ENCODE results near the gene TBL1XR1. TPM values are rescaled to one million over a fixed set of nuclear protein-coding genes. Genes with fewer than 3 reads are reported as not detected.
"Not testable (repeated sequence)": the region's sequence is repeated elsewhere in the genome, so short reads cannot be mapped to it uniquely, and the experiment has no call there.

The TBL1XR1 gene
- total RNA-seq, 1 experiment from 2014 or later: 180 TPM

DNA sequence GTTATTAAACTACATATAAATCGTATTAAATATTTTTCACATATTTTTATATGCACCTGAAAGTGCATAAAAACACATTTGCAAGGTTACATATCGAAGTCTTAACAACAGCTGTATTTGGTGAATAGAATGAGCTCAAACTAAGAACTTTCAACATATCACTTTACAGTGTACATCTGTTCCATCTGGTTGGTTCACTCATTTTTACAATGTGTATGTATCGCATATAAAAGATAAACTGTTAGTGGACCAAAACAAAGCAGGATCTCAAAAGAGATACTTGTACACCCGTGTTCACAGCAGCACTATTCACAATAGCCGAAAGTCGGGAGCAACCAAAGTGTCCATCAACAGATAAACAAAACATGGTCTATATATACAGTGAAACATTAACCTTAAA, 55.8 kb downstream of the TBL1XR1 start:
- Histone ChIP-seq H3K9me3 (ENCODE audit: control insufficient read depth in 1 of 2, insufficient read depth in 1 of 2, low read depth in 1 of 2, low read length in 2 of 2) (no peaks in the 10 kb centered on the region), H3K79me2 (ENCODE audit: insufficient read depth, low read length) (peaks cover 100% of the 10 kb centered on the region), H2AFZ (ENCODE audit: low read depth, low read length, poor library complexity, severe bottlenecking) (no peak overlapping the region), H3K9me2 (ENCODE audit: insufficient read depth) (no peaks in the 10 kb centered on the region), H4K20me1 (ENCODE audit: insufficient read depth) (peaks cover 20% of the 10 kb centered on the region), H3K9ac (ENCODE audit: low read length) (no peak overlapping the region), H3K27ac (ENCODE audit: low read depth, low read length) (no peak overlapping the region), H3K36me3 (ENCODE audit: control insufficient read depth in 1 of 2, insufficient read depth in 2 of 2, low read length in 2 of 2) (no peaks in the 10 kb centered on the region), H3K4me3 (replicated peaks in 1 of 2; ENCODE audit: low read depth in 1 of 2, low read length in 2 of 2) (no peak overlapping the region), H3K27me3 (ENCODE audit: insufficient read depth, low read length) (no peaks in the 10 kb centered on the region), H3K4me2 (ENCODE audit: low read length) (no peak overlapping the region), H3K4me1 (ENCODE audit: control insufficient read depth in 1 of 2, insufficient read depth in 2 of 2, low read length in 2 of 2) (no peaks in the 10 kb centered on the region)
- ChIA-PET CTCF (no interaction called here), POLR2A (no interaction called here), RAD21 (ENCODE audit: low non-redundant PET in 1 of 2, low total read pairs in 2 of 2, uncharacterized antibody in 2 of 2, unreplicated experiment in 2 of 2) (no interaction called here)
- DNase-seq (ENCODE audit: low read depth, low spot score) (no peak), ATAC-seq (no peak)
- BruUV-seq (replicated peaks): no TSS peak
- intact Hi-C loops (cut with micrococcal nuclease): no loop called here
- TF ChIP-seq, protein P1, sequence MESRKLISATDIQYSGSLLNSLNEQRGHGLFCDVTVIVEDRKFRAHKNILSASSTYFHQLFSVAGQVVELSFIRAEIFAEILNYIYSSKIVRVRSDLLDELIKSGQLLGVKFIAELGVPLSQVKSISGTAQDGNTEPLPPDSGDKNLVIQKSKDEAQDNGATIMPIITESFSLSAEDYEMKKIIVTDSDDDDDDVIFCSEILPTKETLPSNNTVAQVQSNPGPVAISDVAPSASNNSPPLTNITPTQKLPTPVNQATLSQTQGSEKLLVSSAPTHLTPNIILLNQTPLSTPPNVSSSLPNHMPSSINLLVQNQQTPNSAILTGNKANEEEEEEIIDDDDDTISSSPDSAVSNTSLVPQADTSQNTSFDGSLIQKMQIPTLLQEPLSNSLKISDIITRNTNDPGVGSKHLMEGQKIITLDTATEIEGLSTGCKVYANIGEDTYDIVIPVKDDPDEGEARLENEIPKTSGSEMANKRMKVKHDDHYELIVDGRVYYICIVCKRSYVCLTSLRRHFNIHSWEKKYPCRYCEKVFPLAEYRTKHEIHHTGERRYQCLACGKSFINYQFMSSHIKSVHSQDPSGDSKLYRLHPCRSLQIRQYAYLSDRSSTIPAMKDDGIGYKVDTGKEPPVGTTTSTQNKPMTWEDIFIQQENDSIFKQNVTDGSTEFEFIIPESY (IDR thresholded peaks at IDR 0.05; ENCODE audit: extremely low read depth, insufficient replicate concordance, low read length): no peak
- TF ChIP-seq YY1 (IDR thresholded peaks at IDR 0.05; ENCODE audit: extremely low read depth, insufficient replicate concordance, low read depth, low read length) (no peak), CEBPB (IDR thresholded peaks at IDR 0.05; ENCODE audit: low read depth) (no peak), JUND (IDR thresholded peaks at IDR 0.05) (no peak), SP1 (IDR thresholded peaks at IDR 0.05; ENCODE audit: low read depth) (no peak)
- TF ChIP-seq, protein P2, sequence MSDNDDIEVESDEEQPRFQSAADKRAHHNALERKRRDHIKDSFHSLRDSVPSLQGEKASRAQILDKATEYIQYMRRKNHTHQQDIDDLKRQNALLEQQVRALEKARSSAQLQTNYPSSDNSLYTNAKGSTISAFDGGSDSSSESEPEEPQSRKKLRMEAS (IDR thresholded peaks at IDR 0.05): no peak

- RAD21 ChIA-PET (ENCODE audit: low non-redundant PET in 1 of 2, low total read pairs in 2 of 2, uncharacterized antibody in 2 of 2, unreplicated experiment in 2 of 2): not testable (repeated sequence)
Measured at GRCh38 chr3:177139220-177139619, 58.1 kb downstream of the TBL1XR1 start.

More at GRCh38 chr3:177139220-177139619, 58.1 kb downstream of the TBL1XR1 start:
- H3K36me3 ChIP-seq (ENCODE audit: control insufficient read depth in 1 of 2, insufficient read depth in 2 of 2, low read length in 2 of 2); H3K27ac ChIP-seq (ENCODE audit: low read depth, low read length); H3K9ac ChIP-seq (ENCODE audit: low read length); H3K4me2 ChIP-seq (ENCODE audit: low read length); ATAC-seq; H3K4me1 ChIP-seq (ENCODE audit: control insufficient read depth in 1 of 2, insufficient read depth in 2 of 2, low read length in 2 of 2); H3K27me3 ChIP-seq (ENCODE audit: insufficient read depth, low read length); H3K9me2 ChIP-seq (ENCODE audit: insufficient read depth); CTCF ChIA-PET; BruUV-seq (replicated peaks); H3K9me3 ChIP-seq (ENCODE audit: control insufficient read depth in 1 of 2, insufficient read depth in 1 of 2, low read depth in 1 of 2, low read length in 2 of 2); H2AFZ ChIP-seq (ENCODE audit: low read depth, low read length, poor library complexity, severe bottlenecking); H3K4me3 ChIP-seq (replicated peaks in 1 of 2; ENCODE audit: low read depth in 1 of 2, low read length in 2 of 2); DNase-seq (ENCODE audit: low read depth, low spot score); POLR2A ChIA-PET; intact Hi-C loops (cut with micrococcal nuclease): not testable (repeated sequence)
- Histone ChIP-seq H4K20me1 (ENCODE audit: insufficient read depth) (peaks cover 19% of the 10 kb centered on the region), H3K79me2 (ENCODE audit: insufficient read depth, low read length) (peaks cover 98% of the 10 kb centered on the region)

Measured in HCT116 (cell line).